ENCODE data around the gene LAMC3. TPM values are rescaled to one million over a fixed set of nuclear protein-coding genes. Genes with fewer than 3 reads are reported as not detected.

The LAMC3 gene
- polyA plus RNA-seq, 1 donor from 2014 or later = 0.04 TPM

GRCh38 chr9:131116281-131117120 lies 107.5 kb downstream of the LAMC3 start:
- Histone ChIP-seq H3K79me2 (replicated peaks; ENCODE audit: insufficient read depth, low read length) (no peaks in the 10 kb centered on the region), H3K9ac (ENCODE audit: low read length) (no peak overlapping the region), H3K4me3 (ENCODE audit: low read length) (no peak overlapping the region), H2AFZ (ENCODE audit: low read depth, low read length) (no peak overlapping the region), H3K27me3 (ENCODE audit: insufficient read depth, low read depth, low read length) (no peaks in the 10 kb centered on the region), H3K9me2 (ENCODE audit: insufficient read depth, low read length) (no peaks in the 10 kb centered on the region), H3K9me3 (ENCODE audit: low read length) (no peaks in the 10 kb centered on the region), H3F3A (ENCODE audit: insufficient read depth, low read length, poor library complexity, severe bottlenecking) (no peaks in the 10 kb centered on the region), H3K36me3 (ENCODE audit: insufficient read depth, low read length) (no peaks in the 10 kb centered on the region), H4K20me1 (ENCODE audit: insufficient read depth) (no peaks in the 10 kb centered on the region), H3K27ac (ENCODE audit: low read length) (no peak overlapping the region), H3K4me2 (ENCODE audit: low read length) (no peak overlapping the region)
- TF ChIP-seq TAF1 (IDR thresholded peaks at IDR 0.05; ENCODE audit: low read depth) = no peak
- TF ChIP-seq POLR2AphosphoS5 (IDR thresholded peaks at IDR 0.05) = no peak
- TF ChIP-seq EZH2 (IDR thresholded peaks at IDR 0.05; ENCODE audit: borderline replicate concordance, insufficient read depth, low read length, poor library complexity, severe bottlenecking) = no peak
- no peak for TF ChIP-seq SMC3 (conservative IDR thresholded peaks at IDR 0.05; ENCODE audit: poor library complexity)
- TF ChIP-seq, protein P1, sequence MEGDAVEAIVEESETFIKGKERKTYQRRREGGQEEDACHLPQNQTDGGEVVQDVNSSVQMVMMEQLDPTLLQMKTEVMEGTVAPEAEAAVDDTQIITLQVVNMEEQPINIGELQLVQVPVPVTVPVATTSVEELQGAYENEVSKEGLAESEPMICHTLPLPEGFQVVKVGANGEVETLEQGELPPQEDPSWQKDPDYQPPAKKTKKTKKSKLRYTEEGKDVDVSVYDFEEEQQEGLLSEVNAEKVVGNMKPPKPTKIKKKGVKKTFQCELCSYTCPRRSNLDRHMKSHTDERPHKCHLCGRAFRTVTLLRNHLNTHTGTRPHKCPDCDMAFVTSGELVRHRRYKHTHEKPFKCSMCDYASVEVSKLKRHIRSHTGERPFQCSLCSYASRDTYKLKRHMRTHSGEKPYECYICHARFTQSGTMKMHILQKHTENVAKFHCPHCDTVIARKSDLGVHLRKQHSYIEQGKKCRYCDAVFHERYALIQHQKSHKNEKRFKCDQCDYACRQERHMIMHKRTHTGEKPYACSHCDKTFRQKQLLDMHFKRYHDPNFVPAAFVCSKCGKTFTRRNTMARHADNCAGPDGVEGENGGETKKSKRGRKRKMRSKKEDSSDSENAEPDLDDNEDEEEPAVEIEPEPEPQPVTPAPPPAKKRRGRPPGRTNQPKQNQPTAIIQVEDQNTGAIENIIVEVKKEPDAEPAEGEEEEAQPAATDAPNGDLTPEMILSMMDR (IDR thresholded peaks at IDR 0.05; ENCODE audit: poor library complexity, severe bottlenecking) = no peak
- no peak for TF ChIP-seq MXI1 (conservative IDR thresholded peaks at IDR 0.05; ENCODE audit: poor library complexity, severe bottlenecking)
- TF ChIP-seq RAD21 (conservative IDR thresholded peaks at IDR 0.05) = no peak
- TF ChIP-seq, protein P2, sequence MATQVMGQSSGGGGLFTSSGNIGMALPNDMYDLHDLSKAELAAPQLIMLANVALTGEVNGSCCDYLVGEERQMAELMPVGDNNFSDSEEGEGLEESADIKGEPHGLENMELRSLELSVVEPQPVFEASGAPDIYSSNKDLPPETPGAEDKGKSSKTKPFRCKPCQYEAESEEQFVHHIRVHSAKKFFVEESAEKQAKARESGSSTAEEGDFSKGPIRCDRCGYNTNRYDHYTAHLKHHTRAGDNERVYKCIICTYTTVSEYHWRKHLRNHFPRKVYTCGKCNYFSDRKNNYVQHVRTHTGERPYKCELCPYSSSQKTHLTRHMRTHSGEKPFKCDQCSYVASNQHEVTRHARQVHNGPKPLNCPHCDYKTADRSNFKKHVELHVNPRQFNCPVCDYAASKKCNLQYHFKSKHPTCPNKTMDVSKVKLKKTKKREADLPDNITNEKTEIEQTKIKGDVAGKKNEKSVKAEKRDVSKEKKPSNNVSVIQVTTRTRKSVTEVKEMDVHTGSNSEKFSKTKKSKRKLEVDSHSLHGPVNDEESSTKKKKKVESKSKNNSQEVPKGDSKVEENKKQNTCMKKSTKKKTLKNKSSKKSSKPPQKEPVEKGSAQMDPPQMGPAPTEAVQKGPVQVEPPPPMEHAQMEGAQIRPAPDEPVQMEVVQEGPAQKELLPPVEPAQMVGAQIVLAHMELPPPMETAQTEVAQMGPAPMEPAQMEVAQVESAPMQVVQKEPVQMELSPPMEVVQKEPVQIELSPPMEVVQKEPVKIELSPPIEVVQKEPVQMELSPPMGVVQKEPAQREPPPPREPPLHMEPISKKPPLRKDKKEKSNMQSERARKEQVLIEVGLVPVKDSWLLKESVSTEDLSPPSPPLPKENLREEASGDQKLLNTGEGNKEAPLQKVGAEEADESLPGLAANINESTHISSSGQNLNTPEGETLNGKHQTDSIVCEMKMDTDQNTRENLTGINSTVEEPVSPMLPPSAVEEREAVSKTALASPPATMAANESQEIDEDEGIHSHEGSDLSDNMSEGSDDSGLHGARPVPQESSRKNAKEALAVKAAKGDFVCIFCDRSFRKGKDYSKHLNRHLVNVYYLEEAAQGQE (IDR thresholded peaks at IDR 0.05; ENCODE audit: borderline replicate concordance) = no peak
- no peak for TF ChIP-seq EP300 (conservative IDR thresholded peaks at IDR 0.05; ENCODE audit: poor library complexity, severe bottlenecking)

- no peaks in the 10 kb centered on the region for H4K20me1 ChIP-seq (ENCODE audit: insufficient read depth)
- no peak overlapping the region for H3K9ac ChIP-seq (ENCODE audit: low read length)
- no peaks in the 10 kb centered on the region for H3K36me3 ChIP-seq (ENCODE audit: insufficient read depth, low read length)
- no peaks in the 10 kb centered on the region for H3K9me2 ChIP-seq (ENCODE audit: insufficient read depth, low read length)
- H3K79me2 ChIP-seq (replicated peaks; ENCODE audit: insufficient read depth, low read length) = no peaks in the 10 kb centered on the region
- no peak overlapping the region for H3K4me3 ChIP-seq (ENCODE audit: low read length)
- no peak overlapping the region for H3K4me2 ChIP-seq (ENCODE audit: low read length)
- no peaks in the 10 kb centered on the region for H3K27me3 ChIP-seq (ENCODE audit: insufficient read depth, low read depth, low read length)
- no peaks in the 10 kb centered on the region for H3K9me3 ChIP-seq (ENCODE audit: low read length)
- H3F3A ChIP-seq (ENCODE audit: insufficient read depth, low read length, poor library complexity, severe bottlenecking) = no peaks in the 10 kb centered on the region
- H3K27ac ChIP-seq (ENCODE audit: low read length) = no peak overlapping the region
- no peak for TF ChIP-seq POLR2AphosphoS5 (IDR thresholded peaks at IDR 0.05)
- TF ChIP-seq, protein P2 (IDR thresholded peaks at IDR 0.05; ENCODE audit: borderline replicate concordance) = no peak
- no peak for TF ChIP-seq RAD21 (conservative IDR thresholded peaks at IDR 0.05)
- no peak for TF ChIP-seq TAF1 (IDR thresholded peaks at IDR 0.05; ENCODE audit: low read depth)
- TF ChIP-seq, protein P1 (IDR thresholded peaks at IDR 0.05; ENCODE audit: poor library complexity, severe bottlenecking) = no peak
- TF ChIP-seq EP300 (conservative IDR thresholded peaks at IDR 0.05; ENCODE audit: poor library complexity, severe bottlenecking) = no peak
- TF ChIP-seq SMC3 (conservative IDR thresholded peaks at IDR 0.05; ENCODE audit: poor library complexity) = no peak
- TF ChIP-seq MXI1 (conservative IDR thresholded peaks at IDR 0.05; ENCODE audit: poor library complexity, severe bottlenecking) = no peak
- TF ChIP-seq EZH2 (IDR thresholded peaks at IDR 0.05; ENCODE audit: borderline replicate concordance, insufficient read depth, low read length, poor library complexity, severe bottlenecking) = no peak
- no peak overlapping the region for H2AFZ ChIP-seq (ENCODE audit: low read depth, low read length)
These were observed 108.3 kb downstream of the LAMC3 start for GRCh38 chr9:131117121-131117761.

Measured in neural cell (in vitro differentiated cells).